GM23338 (cell line): ENCODE data around the gene FOXP1. TPM values are rescaled to one million over a fixed set of nuclear protein-coding genes. Genes with fewer than 3 reads are reported as not detected.

Experiments used
- ATAC-seq: fragments of 200-7000 bp; cut with Tn5 transposase; 3 replicates; pipeline ENCODE4 v1.9.1; 2020
- DNase-seq: peaks from one replicate; pipeline ENCODE4 v3.0.0-alpha.2; 2015; ENCODE audit warnings: low spot score
- H2AFZ ChIP-seq: fragments of 200-600 bp; sonication (generic); 2 replicates; pipeline ENCODE4 v1.8.0; 2016; ENCODE audit warnings: antibody characterized with exemption, mild to moderate bottlenecking, moderate library complexity
- H3F3A ChIP-seq: fragments of 200-600 bp; sonication (generic); replicated peaks from 2 replicates; pipeline ENCODE4 v1.8.0; 2017; ENCODE audit warnings: antibody characterized with exemption, mixed run types, low read depth
- H3K27ac ChIP-seq: fragments of 200-600 bp; sonication (generic); 2 replicates; pipeline ENCODE4 v1.6.1; 2016; ENCODE audit warnings: low read depth
- H3K27me3 ChIP-seq: fragments of 200-600 bp; sonication (generic); 2 replicates; pipeline ENCODE4 v1.8.0; 2016; ENCODE audit warnings: mild to moderate bottlenecking, mixed run types, moderate library complexity; ENCODE audit not compliant: insufficient read depth
- H3K36me3 ChIP-seq: fragments of 200-600 bp; sonication (generic); 2 replicates; pipeline ENCODE4 v1.8.0; 2016; ENCODE audit warnings: mild to moderate bottlenecking; ENCODE audit not compliant: insufficient read depth
- H3K4me1 ChIP-seq: fragments of 200-600 bp; sonication (generic); 2 replicates; pipeline ENCODE4 v1.8.0; 2016; ENCODE audit warnings: mild to moderate bottlenecking, moderate library complexity; ENCODE audit not compliant: insufficient read depth
- H3K4me2 ChIP-seq: fragments of 200-600 bp; sonication (generic); 2 replicates; pipeline ENCODE4 v1.7.1; 2017; ENCODE audit warnings: mixed run types
- H3K4me3 ChIP-seq: fragments of 200-600 bp; sonication (generic); 2 replicates; pipeline ENCODE4 v1.6.1; 2016; ENCODE audit warnings: mixed run types
- H3K79me2 ChIP-seq: fragments of 200-600 bp; sonication (generic); replicated peaks from 2 replicates; pipeline ENCODE4 v1.8.0; 2017; ENCODE audit warnings: mild to moderate bottlenecking; ENCODE audit not compliant: insufficient read depth
- H3K9me2 ChIP-seq: fragments of 200-600 bp; sonication (generic); 2 replicates; pipeline ENCODE4 v1.8.0; 2017; ENCODE audit not compliant: insufficient read depth
- H4K20me1 ChIP-seq: fragments of 200-600 bp; sonication (generic); replicated peaks from 2 replicates; pipeline ENCODE4 v1.8.0; 2017; ENCODE audit warnings: mild to moderate bottlenecking; ENCODE audit not compliant: insufficient read depth
- H3K27ac Mint-ChIP-seq: 2 replicates; pipeline ENCODE4 v1.8.0; 2020; ENCODE audit warnings: inconsistent platforms, mild to moderate bottlenecking, moderate library complexity, mixed read lengths
- H3K27me3 Mint-ChIP-seq: 3 replicates; pipeline ENCODE4 v1.8.0; 2022; ENCODE audit warnings: low read depth, mild to moderate bottlenecking, moderate library complexity, mixed read lengths, inconsistent platforms; ENCODE audit not compliant: insufficient read depth, poor library complexity
- H3K36me3 Mint-ChIP-seq: 3 replicates; pipeline ENCODE4 v1.8.0; 2021; ENCODE audit warnings: low read depth, mild to moderate bottlenecking, inconsistent platforms, moderate library complexity, mixed read lengths
- H3K4me1 Mint-ChIP-seq: 3 replicates; pipeline ENCODE4 v1.8.0; 2020; ENCODE audit warnings: mild to moderate bottlenecking, inconsistent platforms, mixed read lengths
- H3K4me3 Mint-ChIP-seq: 3 replicates; pipeline ENCODE4 v1.8.0; 2021; ENCODE audit warnings: moderate library complexity, mild to moderate bottlenecking, inconsistent platforms, mixed read lengths
- H3K9me3 Mint-ChIP-seq: 3 replicates; pipeline ENCODE4 v1.8.0; 2020; ENCODE audit warnings: moderate library complexity, mild to moderate bottlenecking, inconsistent platforms, mixed read lengths
- CREB1 ChIP-seq: fragments of 250-450 bp; sonication (Bioruptor Pico); IDR thresholded peaks from 2 replicates; pipeline ENCODE4 v1.5.0; 2020; ENCODE audit warnings: low read depth, mild to moderate bottlenecking, moderate library complexity
- CTCF ChIP-seq, 2 experiments: fragments of 200-600 bp in 1 of 2; sonication (generic) in 1 of 2; conservative IDR thresholded peaks; 2 replicates each; pipeline versions ENCODE4 v1.5.1 to v1.6.1; 2016 to 2017; ENCODE audit warnings: antibody characterized with exemption in 2 of 2, low read depth in 2 of 2, mild to moderate bottlenecking in 2 of 2, moderate library complexity in 1 of 2
- JUNB ChIP-seq: IDR thresholded peaks from one replicate; pipeline ENCODE4 v1.6.1; 2016; ENCODE audit warnings: antibody characterized with exemption; ENCODE audit not compliant: unreplicated experiment
- POLR2AphosphoS5 ChIP-seq: IDR thresholded peaks from 2 replicates; pipeline ENCODE4 v1.6.1; 2016; ENCODE audit warnings: antibody characterized with exemption, low read depth
- REST ChIP-seq: IDR thresholded peaks from one replicate; pipeline ENCODE4 v1.6.1; 2018; ENCODE audit warnings: antibody characterized with exemption; ENCODE audit not compliant: unreplicated experiment
- STAT1 ChIP-seq: IDR thresholded peaks from one replicate; pipeline ENCODE4 v1.6.1; 2016; ENCODE audit warnings: antibody characterized with exemption; ENCODE audit not compliant: unreplicated experiment
- ZNF114 ChIP-seq: fragments of 250-450 bp; sonication (Bioruptor Pico); IDR thresholded peaks from 2 replicates; pipeline ENCODE4 v1.5.0; 2020; ENCODE audit warnings: mild to moderate bottlenecking, moderate library complexity
- ZNF462 ChIP-seq: fragments of 250-450 bp; sonication (Bioruptor Pico); IDR thresholded peaks from 2 replicates; pipeline ENCODE4 v1.5.0; 2020; ENCODE audit warnings: mild to moderate bottlenecking, moderate library complexity
- polyA plus RNA-seq: library from polyadenylated mRNA; unstranded; fragments of >200 nt; fragmentation: Nextera tagmentation; extraction: Ambion mirVana; gene quantifications from 2 replicates; pipeline ENCODE4 v1.2.1, GENCODE V29; 2016
- total RNA-seq: library from RNA; depleted of rRNA; stranded (reverse); fragments of >200 nt; shearing (Covaris generic); gene quantifications from 2 replicates; pipeline ENCODE4 v1.2.3, GENCODE V29; 2014

The FOXP1 gene
- total and polyA plus RNA-seq, 2 experiments from 2014 or later = 32.9 to 35.5 TPM

- 0 out of 2 replicates have a peak, but pooled peaks cover 3% of the 10 kb centered on the region for H4K20me1 ChIP-seq
- H3K79me2 ChIP-seq = no peaks in the 10 kb centered on the region
- H3K36me3 ChIP-seq = no peaks in the 10 kb centered on the region
- H3K9me2 ChIP-seq = peaks cover 3% of the 10 kb centered on the region; the same call in 1 of the 2 replicates
- no peaks in the 10 kb centered on the region for H3K27me3 ChIP-seq
- H3K27ac Mint-ChIP-seq = no peak overlapping the region
- DNase-seq = no peak
- no peaks in the 10 kb centered on the region for H3K4me1 ChIP-seq
- ATAC-seq = no peak
- H3K4me3 Mint-ChIP-seq = no peak overlapping the region
- H3K27me3 Mint-ChIP-seq = peaks cover 3% of the 10 kb centered on the region
- H3K27ac ChIP-seq = no peak overlapping the region
- peaks cover 20% of the 10 kb centered on the region for H3K4me1 Mint-ChIP-seq
- H3K36me3 Mint-ChIP-seq = peaks cover 6% of the 10 kb centered on the region; the same call in 1 of the 3 replicates
- H3K4me2 ChIP-seq = no peak overlapping the region
- H3F3A ChIP-seq = no peaks in the 10 kb centered on the region
- no peak overlapping the region for H2AFZ ChIP-seq
- no peaks in the 10 kb centered on the region for H3K9me3 Mint-ChIP-seq
- no peak overlapping the region for H3K4me3 ChIP-seq
- TF ChIP-seq ZNF114 (CRISPR knock-in tag) = no peak
- no peak for TF ChIP-seq STAT1
- TF ChIP-seq ZNF462 (CRISPR knock-in tag) = no peak
- no peak for TF ChIP-seq CTCF (conservative IDR thresholded peaks at IDR 0.05; ENCODE audit: low read depth in 2 of 2)
- TF ChIP-seq CREB1 (CRISPR knock-in tag) = no peak
- TF ChIP-seq JUNB = no peak
- no peak for TF ChIP-seq POLR2AphosphoS5
- no peak for TF ChIP-seq REST
Observed at GRCh38 chr3:71563827-71564226, 19.7 kb downstream of the FOXP1 start.
